Stimulated activated CD4-positive, alpha-beta T cell treated with anti-CD3 and anti-CD28 coated beads, Interleukin-4, amount 100 ng/mL, for 48 hours (primary cell): Measurements from ENCODE around the gene DIAPH2.

Experiments used
- DNase-seq, 2 donors: peaks; one replicate each; pipeline ENCODE4 v3.0.0-alpha.2; 2020; ENCODE audit warnings: low read depth in 2 of 2

Gene DIAPH2

GRCh38 chrX:97563531-97564133, 879.0 kb downstream of the DIAPH2 start:
- DNase-seq = peak; percentile 2 to 6

- DNase-seq = no peak
Measured at GRCh38 chrX:97564496-97564895, 879.9 kb downstream of the DIAPH2 start.

GRCh38 chrX:97587171-97587570, 902.5 kb downstream of the DIAPH2 start:
- DNase-seq = no peak

GRCh38 chrX:97594646-97595224, 910.1 kb downstream of the DIAPH2 start:
- DNase-seq = no peak

- peak in 1 of 2 donors; percentile 5 for DNase-seq
Measured at GRCh38 chrX:97597954-97598353, 913.3 kb downstream of the DIAPH2 start.

- DNase-seq = no peak
Measured at GRCh38 chrX:97602465-97603258, 918.0 kb downstream of the DIAPH2 start.

- DNase-seq = no peak
Measured at GRCh38 chrX:97605271-97605670, 920.6 kb downstream of the DIAPH2 start.

GRCh38 chrX:97609357-97609756, 924.7 kb downstream of the DIAPH2 start:
- no peak for DNase-seq

- DNase-seq = no peak
Measured at GRCh38 chrX:97609938-97610337, 925.3 kb downstream of the DIAPH2 start.

- DNase-seq = no peak
Measured at GRCh38 chrX:97616883-97617530, 932.4 kb downstream of the DIAPH2 start.

GRCh38 chrX:97619499-97619898, 934.9 kb downstream of the DIAPH2 start:
- no peak for DNase-seq

- DNase-seq = no peak
Measured at GRCh38 chrX:97622111-97622510, 937.5 kb downstream of the DIAPH2 start.

- DNase-seq = no peak
Measured at GRCh38 chrX:97628326-97628725, 943.7 kb downstream of the DIAPH2 start.

GRCh38 chrX:97628807-97629596, 944.4 kb downstream of the DIAPH2 start:
- no peak for DNase-seq

GRCh38 chrX:97629597-97629985, 944.9 kb downstream of the DIAPH2 start:
- no peak for DNase-seq

- no peak for DNase-seq
Measured at GRCh38 chrX:97633798-97634197, 949.2 kb downstream of the DIAPH2 start.

- DNase-seq = no peak
Measured at GRCh38 chrX:97636473-97637140, 952.0 kb downstream of the DIAPH2 start.

GRCh38 chrX:97637289-97637688, 952.6 kb downstream of the DIAPH2 start:
- no peak for DNase-seq

- no peak for DNase-seq
Measured at GRCh38 chrX:97638621-97639020, 954.0 kb downstream of the DIAPH2 start.

- DNase-seq = no peak
Measured at GRCh38 chrX:97639526-97639925, 954.9 kb downstream of the DIAPH2 start.
